Measurements from ENCODE around the gene DNAH11.

The DNAH11 gene

GRCh38 chr7:21934808-21935207 lies 392.0 kb downstream of the DNAH11 start:
- no peak for DNase-seq (ENCODE audit: low read depth)

- no peak for DNase-seq (ENCODE audit: low read depth)
Observed at GRCh38 chr7:21938463-21938862, 395.6 kb downstream of the DNAH11 start.

GRCh38 chr7:21939136-21939857 lies 396.5 kb downstream of the DNAH11 start:
- DNase-seq (ENCODE audit: low read depth): no peak

- DNase-seq (ENCODE audit: low read depth): no peak
Observed at GRCh38 chr7:21939858-21940372, 397.1 kb downstream of the DNAH11 start.

GRCh38 chr7:21941611-21942141 lies 398.8 kb downstream of the DNAH11 start:
- no peak for DNase-seq (ENCODE audit: low read depth)

GRCh38 chr7:21942955-21943354 lies 400.1 kb downstream of the DNAH11 start:
- no peak for DNase-seq (ENCODE audit: low read depth)

GRCh38 chr7:21943436-21943835 lies 400.6 kb downstream of the DNAH11 start:
- no peak for DNase-seq (ENCODE audit: low read depth)

GRCh38 chr7:21944616-21945453 lies 402.0 kb downstream of the DNAH11 start:
- peak; percentile 6 for DNase-seq (ENCODE audit: low read depth)

- peak; percentile 12 for DNase-seq (ENCODE audit: low read depth)
Observed at GRCh38 chr7:21945454-21946221, 402.8 kb downstream of the DNAH11 start, which contains the start of gene CDCA7L. CDCA7L (minus strand) TSS chr7:21945899; CDS start chr7:21945804, 95 bp downstream.

- DNase-seq (ENCODE audit: low read depth): no peak
Observed at GRCh38 chr7:21946222-21946709, 403.4 kb downstream of the DNAH11 start.

GRCh38 chr7:21947056-21947455 lies 404.2 kb downstream of the DNAH11 start:
- DNase-seq (ENCODE audit: low read depth): no peak

- DNase-seq (ENCODE audit: low read depth): no peak
Observed at GRCh38 chr7:21947946-21948345, 405.1 kb downstream of the DNAH11 start.

GRCh38 chr7:21948364-21948763 lies 405.5 kb downstream of the DNAH11 start:
- no peak for DNase-seq (ENCODE audit: low read depth)

- DNase-seq (ENCODE audit: low read depth): no peak
Observed at GRCh38 chr7:21948887-21949540, 406.2 kb downstream of the DNAH11 start.

Data from T follicular helper cell (primary cell).